Spleen (tissue), 11 donors: ENCODE measurements around the gene MBOAT2. TPM values are rescaled to one million over a fixed set of nuclear protein-coding genes. Genes with fewer than 3 reads are reported as not detected.

Source experiments
- DNase-seq: peaks from one replicate; pipeline ENCODE4 v3.0.0-alpha.2; 2020
- H3K27ac ChIP-seq, 8 donors: fragments of 200-600 bp; sonication (generic) in 7 of 8; 1 replicate in 4 of 8; 2 replicates in 4 of 8; pipeline versions ENCODE4 v1.5.0 to v1.8.0; 2016 to 2021; ENCODE audit warnings: inconsistent platforms in 4 of 8, mild to moderate bottlenecking in 4 of 8, moderate library complexity in 1 of 8
- H3K27me3 ChIP-seq, 7 donors: fragments of 200-600 bp; sonication (generic) in 6 of 7; replicated peaks in 1 of 7; 1 replicate in 4 of 7; 2 replicates in 3 of 7; pipeline versions ENCODE4 v1.5.0 to v1.8.0; 2016 to 2021; ENCODE audit warnings: inconsistent platforms in 3 of 7, mild to moderate bottlenecking in 1 of 7
- H3K36me3 ChIP-seq, 6 donors: fragments of 200-600 bp; sonication (generic) in 5 of 6; 1 replicate in 4 of 6; 2 replicates in 2 of 6; pipeline versions ENCODE4 v1.5.0 to v1.8.0; 2016 to 2021; ENCODE audit warnings: inconsistent platforms in 2 of 6
- H3K4me1 ChIP-seq, 6 donors: fragments of 200-600 bp; sonication (generic) in 5 of 6; 1 replicate in 3 of 6; 2 replicates in 3 of 6; pipeline versions ENCODE4 v1.5.0 to v1.8.0; 2016 to 2021; ENCODE audit warnings: inconsistent platforms in 3 of 6
- H3K4me3 ChIP-seq, 8 donors: fragments of 200-600 bp; sonication (generic) in 7 of 8; 1 replicate in 4 of 8; 2 replicates in 4 of 8; pipeline versions ENCODE4 v1.5.0 to v1.8.0; 2016 to 2021; ENCODE audit warnings: inconsistent platforms in 4 of 8, mild to moderate bottlenecking in 4 of 8, moderate library complexity in 2 of 8
- H3K9me3 ChIP-seq, 8 donors: fragments of 200-600 bp; sonication (generic) in 7 of 8; 1 replicate in 4 of 8; 2 replicates in 4 of 8; pipeline versions ENCODE4 v1.5.0 to v1.8.0; 2016 to 2021; ENCODE audit warnings: inconsistent platforms in 4 of 8
- CTCF ChIP-seq, 11 experiments: fragments of 200-600 bp in 7 of 11; fragments of 450-650 bp in 4 of 11; sonication (generic) in 4 of 11; IDR thresholded peaks in 8 of 11; conservative IDR thresholded peaks in 3 of 11; 1 replicate in 7 of 11; 2 replicates in 4 of 11; pipeline versions ENCODE4 v1.4.0 to v1.8.0; 2016 to 2021; ENCODE audit warnings: antibody characterized with exemption in 11 of 11, inconsistent platforms in 4 of 11, mild to moderate bottlenecking in 1 of 11
- POLR2A ChIP-seq, 3 donors: fragments of 450-650 bp; IDR thresholded peaks; one replicate each; pipeline ENCODE4 v1.5.1; 2017; ENCODE audit warnings: antibody characterized with exemption in 3 of 3, mild to moderate bottlenecking in 1 of 3
- POLR2AphosphoS5 ChIP-seq, 3 donors: sonication (generic); formaldehyde crosslinking; IDR thresholded peaks; one replicate each; pipeline ENCODE4 v1.5.1; 2017; ENCODE audit warnings: antibody characterized with exemption in 3 of 3
- WGBS, 5 donors: extraction: QIAGEN DNeasy Blood & Tissue Kit in 3 of 5; methylation state at CpG; one replicate each; pipeline versions ENCODE4 v1.1.5 to v1.1.7; 2013 to 2018; 5-methylcytosine and 5-hydroxymethylcytosine counted together
- intact Hi-C: fragments of 100-400 bp; cut with DNase I; formaldehyde crosslinking; loops from one replicate; pipeline ENCODE4 v1.15.0; 2023; ENCODE audit warnings: low total_unique reads
- polyA plus RNA-seq, 3 donors: library from polyadenylated mRNA; stranded (reverse); fragments of 200-250 nt; gene quantifications; one replicate each; pipeline ENCODE4 v1.2.1, GENCODE V29; 2013
- total RNA-seq, 7 donors: library from RNA; depleted of rRNA in 3 of 7; stranded (reverse); fragments of >200 nt in 3 of 7; fragmentation: NEBNext Ultra II Directional in 4 of 7; extraction: Animal tissue kit (Norgen Biotek cat#: 25700) in 4 of 7; gene quantifications; one replicate each; pipeline versions ENCODE4 v1.1.0 to v1.2.1, GENCODE V29; 2016 to 2021
- donor health status: healthy with polysubstance abuse.
- donor health status: DM: no; HTN: no; CAD: no; lungs with moderate emphysema.
- donor health status: DM: no; HTN: no; CAD: no.
- donor health status: Bipolar disorder and iron deficiency.
- donor health status: healthy.
- donor health status: DM: no; HTN: no; CAD: no.
- donor health status: DM: yes; HTN: yes; CAD: no.

MBOAT2 gene
- total and polyA plus RNA-seq, 10 donors: 1.9 to 44.1 (median 18.3) TPM

- Histone ChIP-seq H3K36me3 (peaks cover 0 to 9% (median 0%) of the 10 kb centered on the region in 6 donors), H3K27ac (no peak overlapping the region), H3K4me1 (no peaks in the 10 kb centered on the region), H3K27me3 (no peaks in the 10 kb centered on the region), H3K4me3 (no peak overlapping the region), H3K9me3 (no peaks in the 10 kb centered on the region)
- intact Hi-C loops: no loop called here
- DNase-seq: no peak
- no peak for TF ChIP-seq POLR2AphosphoS5 (IDR thresholded peaks at IDR 0.05)
- no peak for TF ChIP-seq POLR2A (IDR thresholded peaks at IDR 0.05)
- no peak for TF ChIP-seq CTCF (IDR thresholded peaks at IDR 0.05 in 8 of 11, conservative IDR thresholded peaks at IDR 0.05 in 3 of 11)
- WGBS, 5 donors: 81 to 94% (median 88%) methylated on average over 4 of the region's 4 CpGs
Observed at GRCh38 chr2:8853426-8853825, 150.1 kb downstream of the MBOAT2 start.

GRCh38 chr2:8851811-8852560 is 151.5 kb downstream of the MBOAT2 start:
- H3K4me1 ChIP-seq: no peaks in the 10 kb centered on the region
- H3K36me3 ChIP-seq: no peaks in the 10 kb centered on the region
- H3K27me3 ChIP-seq: no peaks in the 10 kb centered on the region
- no peak for DNase-seq
- no peaks in the 10 kb centered on the region for H3K9me3 ChIP-seq
- no peak overlapping the region for H3K27ac ChIP-seq
- intact Hi-C loops: no loop called here
- WGBS, 5 donors: 84 to 91% (median 88%) methylated on average over 10 of the region's 10 CpGs
- TF ChIP-seq CTCF (IDR thresholded peaks at IDR 0.05 in 8 of 11, conservative IDR thresholded peaks at IDR 0.05 in 3 of 11): no peak
- TF ChIP-seq POLR2AphosphoS5 (IDR thresholded peaks at IDR 0.05): no peak
- no peak for TF ChIP-seq POLR2A (IDR thresholded peaks at IDR 0.05)
- H3K4me3 ChIP-seq: no peak overlapping the region

- DNase-seq: no peak
- H3K4me3 ChIP-seq: no peak overlapping the region
- H3K36me3 ChIP-seq: no peaks in the 10 kb centered on the region
- 91 to 95% (median 95%) methylated on average over 8 of the region's 8 CpGs for WGBS, 5 donors
- intact Hi-C loops: no loop called here
- H3K27me3 ChIP-seq: peaks cover 0 to 9% (median 0%) of the 10 kb centered on the region in 7 donors
- no peaks in the 10 kb centered on the region for H3K9me3 ChIP-seq
- H3K4me1 ChIP-seq: no peaks in the 10 kb centered on the region
- no peak overlapping the region for H3K27ac ChIP-seq
- no peak for TF ChIP-seq CTCF (IDR thresholded peaks at IDR 0.05 in 8 of 11, conservative IDR thresholded peaks at IDR 0.05 in 3 of 11)
- TF ChIP-seq POLR2A (IDR thresholded peaks at IDR 0.05): no peak
- no peak for TF ChIP-seq POLR2AphosphoS5 (IDR thresholded peaks at IDR 0.05)
Observed at GRCh38 chr2:8850845-8851487, 152.5 kb downstream of the MBOAT2 start.

- Histone ChIP-seq H3K27ac (no peak overlapping the region), H3K36me3 (no peaks in the 10 kb centered on the region), H3K4me1 (no peaks in the 10 kb centered on the region), H3K27me3 (peaks cover 0 to 9% (median 0%) of the 10 kb centered on the region in 7 donors), H3K9me3 (no peaks in the 10 kb centered on the region), H3K4me3 (no peak overlapping the region)
- TF ChIP-seq POLR2A (IDR thresholded peaks at IDR 0.05) (no peak), POLR2AphosphoS5 (IDR thresholded peaks at IDR 0.05) (no peak), CTCF (IDR thresholded peaks at IDR 0.05 in 8 of 11, conservative IDR thresholded peaks at IDR 0.05 in 3 of 11) (no peak)
- 50 to 61% (median 54%) methylated on average over 4 of the region's 4 CpGs for WGBS, 5 donors
- no peak for DNase-seq
- intact Hi-C loops: no loop called here
Observed at GRCh38 chr2:8849327-8849726, 154.2 kb downstream of the MBOAT2 start.
